ENCODE measurements around the gene BCL11A.

Gene BCL11A

GRCh38 chr2:60472663-60473289, 80.7 kb downstream of the BCL11A start:
- no peak overlapping the region for H2BK12ac ChIP-seq (ENCODE audit: low read length in 2 of 2)
- no peak overlapping the region for H4K91ac ChIP-seq (ENCODE audit: low read length)
- no peak for DNase-seq
- peaks cover 0 to 1% of the 10 kb centered on the region in 2 experiments for H3K36me3 ChIP-seq (ENCODE audit: control insufficient read depth in 1 of 2, insufficient read depth in 2 of 2, low read depth in 1 of 2, low read length in 2 of 2)
- H2BK15ac ChIP-seq (ENCODE audit: low read depth, poor library complexity, severe bottlenecking), result no peak overlapping the region
- peaks cover 15% of the 10 kb centered on the region for H3K79me1 ChIP-seq (replicated peaks; ENCODE audit: low read length, poor library complexity, severe bottlenecking)
- no peak overlapping the region for H2AFZ ChIP-seq (ENCODE audit: low read depth, low read length)
- no peak overlapping the region for H3K4me2 ChIP-seq (ENCODE audit: low read length, poor library complexity, severe bottlenecking)
- H3K9me3 ChIP-seq (ENCODE audit: control insufficient read depth, low read length), result no peaks in the 10 kb centered on the region
- H3K4me1 ChIP-seq (ENCODE audit: control insufficient read depth, insufficient read depth, low read depth, low read length), result peaks cover 5% of the 10 kb centered on the region
- no peak overlapping the region for H3K4ac ChIP-seq (ENCODE audit: low read depth in 1 of 2, low read length in 2 of 2)
- H3K14ac ChIP-seq (ENCODE audit: low read length in 2 of 2), result no peak overlapping the region
- H3K27me3 ChIP-seq (ENCODE audit: control insufficient read depth in 1 of 2, insufficient read depth in 1 of 2, low read length in 2 of 2), result no peaks in the 10 kb centered on the region
- H2AK5ac ChIP-seq (ENCODE audit: low read length, severe bottlenecking), result no peak overlapping the region
- no peak overlapping the region for H3K18ac ChIP-seq (ENCODE audit: low read depth in 1 of 2, low read length in 2 of 2)
- H2BK5ac ChIP-seq (ENCODE audit: low read depth, low read length, poor library complexity, severe bottlenecking), result no peak overlapping the region
- WGBS, result 88% methylated on average over 4 of the region's 5 CpGs
- H3K27ac ChIP-seq (ENCODE audit: low read length, poor library complexity, severe bottlenecking), result no peak overlapping the region
- no peak overlapping the region for H2BK120ac ChIP-seq (ENCODE audit: low read depth, low read length)
- H3K9ac ChIP-seq (ENCODE audit: low read length), result no peak overlapping the region
- H4K8ac ChIP-seq (ENCODE audit: low read length), result no peak overlapping the region
- no peak overlapping the region for H3K23ac ChIP-seq (ENCODE audit: low read length in 2 of 2)
- H3K4me3 ChIP-seq (ENCODE audit: insufficient read depth in 1 of 2, low read depth in 1 of 2, low read length in 2 of 2), result no peak overlapping the region

- H3K4me3 ChIP-seq (ENCODE audit: insufficient read depth in 1 of 2, low read depth in 1 of 2, low read length in 2 of 2), result no peak overlapping the region
- H3K23ac ChIP-seq (ENCODE audit: low read length in 2 of 2), result no peak overlapping the region
- H4K91ac ChIP-seq (ENCODE audit: low read length), result no peak overlapping the region
- H3K4ac ChIP-seq (ENCODE audit: low read depth in 1 of 2, low read length in 2 of 2), result no peak overlapping the region
- peaks cover 0 to 5% of the 10 kb centered on the region in 2 experiments for H3K36me3 ChIP-seq (ENCODE audit: control insufficient read depth in 1 of 2, insufficient read depth in 2 of 2, low read depth in 1 of 2, low read length in 2 of 2)
- peaks cover 5% of the 10 kb centered on the region for H3K4me1 ChIP-seq (ENCODE audit: control insufficient read depth, insufficient read depth, low read depth, low read length)
- H3K14ac ChIP-seq (ENCODE audit: low read length in 2 of 2), result no peak overlapping the region
- H3K9ac ChIP-seq (ENCODE audit: low read length), result no peak overlapping the region
- WGBS, result 95% methylated on average over 5 of the region's 5 CpGs
- H2AK5ac ChIP-seq (ENCODE audit: low read length, severe bottlenecking), result no peak overlapping the region
- no peak overlapping the region for H3K4me2 ChIP-seq (ENCODE audit: low read length, poor library complexity, severe bottlenecking)
- H2AFZ ChIP-seq (ENCODE audit: low read depth, low read length), result no peak overlapping the region
- H2BK12ac ChIP-seq (ENCODE audit: low read length in 2 of 2), result no peak overlapping the region
- H2BK15ac ChIP-seq (ENCODE audit: low read depth, poor library complexity, severe bottlenecking), result no peak overlapping the region
- no peak overlapping the region for H4K8ac ChIP-seq (ENCODE audit: low read length)
- peaks cover 15% of the 10 kb centered on the region for H3K79me1 ChIP-seq (replicated peaks; ENCODE audit: low read length, poor library complexity, severe bottlenecking)
- no peak overlapping the region for H3K18ac ChIP-seq (ENCODE audit: low read depth in 1 of 2, low read length in 2 of 2)
- no peaks in the 10 kb centered on the region for H3K9me3 ChIP-seq (ENCODE audit: control insufficient read depth, low read length)
- DNase-seq, result no peak
- no peak overlapping the region for H2BK120ac ChIP-seq (ENCODE audit: low read depth, low read length)
- H3K27me3 ChIP-seq (ENCODE audit: control insufficient read depth in 1 of 2, insufficient read depth in 1 of 2, low read length in 2 of 2), result no peaks in the 10 kb centered on the region
- no peak overlapping the region for H3K27ac ChIP-seq (ENCODE audit: low read length, poor library complexity, severe bottlenecking)
- H2BK5ac ChIP-seq (ENCODE audit: low read depth, low read length, poor library complexity, severe bottlenecking), result no peak overlapping the region
These were observed 81.4 kb downstream of the BCL11A start for GRCh38 chr2:60472041-60472440.

GRCh38 chr2:60470340-60470739, 83.1 kb downstream of the BCL11A start:
- WGBS, result 80% methylated on average over 5 of the region's 5 CpGs

GRCh38 chr2:60469536-60470317, 83.7 kb downstream of the BCL11A start:
- Histone ChIP-seq H2BK12ac (ENCODE audit: low read length in 2 of 2) (no peak overlapping the region), H3K27me3 (ENCODE audit: control insufficient read depth in 1 of 2, insufficient read depth in 1 of 2, low read length in 2 of 2) (no peaks in the 10 kb centered on the region), H4K91ac (ENCODE audit: low read length) (no peak overlapping the region), H3K4me2 (ENCODE audit: low read length, poor library complexity, severe bottlenecking) (no peak overlapping the region), H3K18ac (ENCODE audit: low read depth in 1 of 2, low read length in 2 of 2) (no peak overlapping the region), H3K9ac (ENCODE audit: low read length) (no peak overlapping the region), H3K36me3 (ENCODE audit: control insufficient read depth in 1 of 2, insufficient read depth in 2 of 2, low read depth in 1 of 2, low read length in 2 of 2) (peaks cover 0 to 5% of the 10 kb centered on the region in 2 experiments), H3K4ac (ENCODE audit: low read depth in 1 of 2, low read length in 2 of 2) (no peak overlapping the region), H3K27ac (ENCODE audit: low read length, poor library complexity, severe bottlenecking) (no peak overlapping the region), H2BK15ac (ENCODE audit: low read depth, poor library complexity, severe bottlenecking) (no peak overlapping the region), H4K8ac (ENCODE audit: low read length) (no peak overlapping the region), H3K4me1 (ENCODE audit: control insufficient read depth, insufficient read depth, low read depth, low read length) (no peaks in the 10 kb centered on the region), H3K79me1 (replicated peaks; ENCODE audit: low read length, poor library complexity, severe bottlenecking) (peaks cover 10% of the 10 kb centered on the region), H2AK5ac (ENCODE audit: low read length, severe bottlenecking) (no peak overlapping the region), H2BK120ac (ENCODE audit: low read depth, low read length) (no peak overlapping the region), H2AFZ (ENCODE audit: low read depth, low read length) (no peak overlapping the region), H3K4me3 (ENCODE audit: insufficient read depth in 1 of 2, low read depth in 1 of 2, low read length in 2 of 2) (no peak overlapping the region), H3K14ac (ENCODE audit: low read length in 2 of 2) (no peak overlapping the region), H3K9me3 (ENCODE audit: control insufficient read depth, low read length) (no peaks in the 10 kb centered on the region), H2BK5ac (ENCODE audit: low read depth, low read length, poor library complexity, severe bottlenecking) (no peak overlapping the region), H3K23ac (ENCODE audit: low read length in 2 of 2) (no peak overlapping the region)
- WGBS, result 91% methylated on average over 6 of the region's 6 CpGs
- no peak for DNase-seq

More at GRCh38 chr2:60470340-60470739, 83.1 kb downstream of the BCL11A start:
- Histone ChIP-seq H3K79me1 (replicated peaks; ENCODE audit: low read length, poor library complexity, severe bottlenecking) (peaks cover 13% of the 10 kb centered on the region), H2BK5ac (ENCODE audit: low read depth, low read length, poor library complexity, severe bottlenecking) (no peak overlapping the region), H3K4ac (ENCODE audit: low read depth in 1 of 2, low read length in 2 of 2) (no peak overlapping the region), H3K9me3 (ENCODE audit: control insufficient read depth, low read length) (no peaks in the 10 kb centered on the region), H3K9ac (ENCODE audit: low read length) (no peak overlapping the region), H3K4me2 (ENCODE audit: low read length, poor library complexity, severe bottlenecking) (no peak overlapping the region), H3K36me3 (ENCODE audit: control insufficient read depth in 1 of 2, insufficient read depth in 2 of 2, low read depth in 1 of 2, low read length in 2 of 2) (peaks cover 0 to 5% of the 10 kb centered on the region in 2 experiments), H3K23ac (ENCODE audit: low read length in 2 of 2) (no peak overlapping the region), H2AFZ (ENCODE audit: low read depth, low read length) (no peak overlapping the region), H3K27ac (ENCODE audit: low read length, poor library complexity, severe bottlenecking) (no peak overlapping the region), H2AK5ac (ENCODE audit: low read length, severe bottlenecking) (no peak overlapping the region), H3K18ac (ENCODE audit: low read depth in 1 of 2, low read length in 2 of 2) (no peak overlapping the region), H3K4me3 (ENCODE audit: insufficient read depth in 1 of 2, low read depth in 1 of 2, low read length in 2 of 2) (no peak overlapping the region), H4K91ac (ENCODE audit: low read length) (no peak overlapping the region), H3K14ac (ENCODE audit: low read length in 2 of 2) (no peak overlapping the region), H2BK120ac (ENCODE audit: low read depth, low read length) (no peak overlapping the region), H2BK12ac (ENCODE audit: low read length in 2 of 2) (no peak overlapping the region), H4K8ac (ENCODE audit: low read length) (no peak overlapping the region), H3K27me3 (ENCODE audit: control insufficient read depth in 1 of 2, insufficient read depth in 1 of 2, low read length in 2 of 2) (no peaks in the 10 kb centered on the region), H2BK15ac (ENCODE audit: low read depth, poor library complexity, severe bottlenecking) (no peak overlapping the region), H3K4me1 (ENCODE audit: control insufficient read depth, insufficient read depth, low read depth, low read length) (no peaks in the 10 kb centered on the region)
- no peak for DNase-seq

All from mesenchymal stem cell (in vitro differentiated cells and primary cell).